ENCODE measurements around the gene CALML4. TPM values are rescaled to one million over a fixed set of nuclear protein-coding genes. Genes with fewer than 3 reads are reported as not detected.
A peak's percentile ranks its signal among the peaks of the same experiment; 100 is the strongest.

The CALML4 gene
- total RNA-seq, 1 donor from 2014 or later, result 14.8 TPM

GRCh38 chr15:68151277-68151676, 53.9 kb downstream of the CALML4 start:
- H3K27ac Mint-ChIP-seq (ENCODE audit: unreplicated experiment), result no peak overlapping the region
- H3K27me3 Mint-ChIP-seq (ENCODE audit: low read depth), result no peaks in the 10 kb centered on the region
- no peaks in the 10 kb centered on the region for H3K9me3 Mint-ChIP-seq
- peaks cover 16% of the 10 kb centered on the region for H3K4me1 Mint-ChIP-seq
- peaks cover 3% of the 10 kb centered on the region for H3K36me3 Mint-ChIP-seq (ENCODE audit: low read depth)
- no peak overlapping the region for H3K4me3 Mint-ChIP-seq
- no peak for DNase-seq (ENCODE audit: low read depth, low spot score)
- TF ChIP-seq CTCF (conservative IDR thresholded peaks at IDR 0.05), result no peak

- H3K27ac Mint-ChIP-seq (ENCODE audit: unreplicated experiment), result no peak overlapping the region
- no peaks in the 10 kb centered on the region for H3K9me3 Mint-ChIP-seq
- DNase-seq (ENCODE audit: low read depth, low spot score), result no peak
- TF ChIP-seq CTCF (conservative IDR thresholded peaks at IDR 0.05), result no peak
- no peaks in the 10 kb centered on the region for H3K27me3 Mint-ChIP-seq (ENCODE audit: low read depth)
- H3K36me3 Mint-ChIP-seq (ENCODE audit: low read depth), result peaks cover 6% of the 10 kb centered on the region
- no peak overlapping the region for H3K4me3 Mint-ChIP-seq
- peaks cover 16% of the 10 kb centered on the region for H3K4me1 Mint-ChIP-seq
These were observed 54.9 kb downstream of the CALML4 start for GRCh38 chr15:68150187-68150586.

GRCh38 chr15:68149059-68149458, 56.1 kb downstream of the CALML4 start:
- no peak for TF ChIP-seq CTCF (conservative IDR thresholded peaks at IDR 0.05)
- peaks cover 7% of the 10 kb centered on the region for H3K4me1 Mint-ChIP-seq
- no peaks in the 10 kb centered on the region for H3K27me3 Mint-ChIP-seq (ENCODE audit: low read depth)
- H3K9me3 Mint-ChIP-seq, result no peaks in the 10 kb centered on the region
- peak overlapping the region; percentile 13 for H3K27ac Mint-ChIP-seq (ENCODE audit: unreplicated experiment)
- DNase-seq (ENCODE audit: low read depth, low spot score), result no peak
- no peak overlapping the region for H3K4me3 Mint-ChIP-seq
- peaks cover 6% of the 10 kb centered on the region for H3K36me3 Mint-ChIP-seq (ENCODE audit: low read depth)

GRCh38 chr15:68148039-68148438, 57.1 kb downstream of the CALML4 start:
- H3K27ac Mint-ChIP-seq (ENCODE audit: unreplicated experiment), result no peak overlapping the region
- TF ChIP-seq CTCF (conservative IDR thresholded peaks at IDR 0.05), result no peak
- H3K36me3 Mint-ChIP-seq (ENCODE audit: low read depth), result peaks cover 6% of the 10 kb centered on the region
- H3K27me3 Mint-ChIP-seq (ENCODE audit: low read depth), result no peaks in the 10 kb centered on the region
- DNase-seq (ENCODE audit: low read depth, low spot score), result no peak
- no peak overlapping the region for H3K4me3 Mint-ChIP-seq
- peaks cover 6% of the 10 kb centered on the region for H3K4me1 Mint-ChIP-seq
- H3K9me3 Mint-ChIP-seq, result no peaks in the 10 kb centered on the region

- Mint-ChIP-seq H3K36me3 (ENCODE audit: low read depth) (peaks cover 6% of the 10 kb centered on the region), H3K27ac (ENCODE audit: unreplicated experiment) (no peak overlapping the region), H3K4me1 (peaks cover 6% of the 10 kb centered on the region), H3K4me3 (no peak overlapping the region), H3K9me3 (no peaks in the 10 kb centered on the region), H3K27me3 (ENCODE audit: low read depth) (no peaks in the 10 kb centered on the region)
- no peak for DNase-seq (ENCODE audit: low read depth, low spot score)
- no peak for TF ChIP-seq CTCF (conservative IDR thresholded peaks at IDR 0.05)
These were observed 59.4 kb downstream of the CALML4 start for GRCh38 chr15:68145706-68146105.

- Mint-ChIP-seq H3K4me1 (peaks cover 2% of the 10 kb centered on the region), H3K27me3 (ENCODE audit: low read depth) (no peaks in the 10 kb centered on the region), H3K36me3 (ENCODE audit: low read depth) (peaks cover 6% of the 10 kb centered on the region), H3K4me3 (no peak overlapping the region), H3K9me3 (no peaks in the 10 kb centered on the region), H3K27ac (ENCODE audit: unreplicated experiment) (no peak overlapping the region)
- no peak for DNase-seq (ENCODE audit: low read depth, low spot score)
- TF ChIP-seq CTCF (conservative IDR thresholded peaks at IDR 0.05), result no peak
These were observed 61.3 kb downstream of the CALML4 start for GRCh38 chr15:68143785-68144184.

Data from neural crest cell (in vitro differentiated cells).